HG03060 (cell line): ENCODE results near the gene ILK.

ENCODE experiments used
- ATAC-seq: cut with Tn5 transposase; IDR thresholded peaks from one replicate; pipeline ENCODE4 v1.9.1; 2021; ENCODE audit warnings: low read depth, moderate number of reproducible peaks; ENCODE audit not compliant: unreplicated experiment

ILK gene

DNA sequence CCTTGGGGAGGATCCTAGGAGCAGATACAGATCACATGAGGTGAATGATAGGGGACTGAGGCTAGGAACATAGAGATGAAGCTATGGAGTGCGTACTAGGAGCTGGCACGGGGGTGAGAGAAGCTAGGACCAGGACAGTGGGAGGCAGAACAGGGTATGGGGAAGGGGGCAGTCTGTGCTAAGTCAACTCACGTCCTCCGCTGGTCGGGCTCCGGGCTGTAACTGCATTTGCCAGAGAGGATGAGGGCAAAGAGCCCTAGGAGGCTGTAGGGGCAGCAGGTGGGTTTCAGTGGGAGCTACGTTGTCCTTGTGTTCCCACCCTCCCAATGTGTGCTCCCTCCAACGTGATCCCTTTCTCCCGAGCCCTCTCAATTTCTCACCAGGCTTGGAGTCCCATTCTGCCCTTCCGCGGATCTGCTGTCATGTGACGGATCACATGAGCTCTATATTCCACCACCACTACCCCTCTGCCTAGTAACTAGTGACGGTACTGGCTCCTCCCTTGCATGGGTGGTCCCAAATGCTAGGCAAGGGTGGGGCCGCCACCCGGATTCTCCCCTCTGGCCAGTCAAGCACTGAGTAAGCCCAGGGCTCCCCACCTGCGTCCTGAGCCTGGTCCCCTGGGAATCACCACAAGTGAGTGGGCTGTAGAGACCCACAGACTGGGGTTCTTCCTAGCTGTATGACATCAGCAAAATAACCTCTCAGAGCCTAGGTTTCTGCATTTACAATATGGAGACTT, 15.6 kb downstream of the ILK start, which contains the start of gene TPP1:
TSS of gene TPP1 (minus strand) at position 419 of the 742 bp plus-strand sequence. CDS start at position 397, 22 bp downstream.
- peak; percentile 95 for ATAC-seq

DNA sequence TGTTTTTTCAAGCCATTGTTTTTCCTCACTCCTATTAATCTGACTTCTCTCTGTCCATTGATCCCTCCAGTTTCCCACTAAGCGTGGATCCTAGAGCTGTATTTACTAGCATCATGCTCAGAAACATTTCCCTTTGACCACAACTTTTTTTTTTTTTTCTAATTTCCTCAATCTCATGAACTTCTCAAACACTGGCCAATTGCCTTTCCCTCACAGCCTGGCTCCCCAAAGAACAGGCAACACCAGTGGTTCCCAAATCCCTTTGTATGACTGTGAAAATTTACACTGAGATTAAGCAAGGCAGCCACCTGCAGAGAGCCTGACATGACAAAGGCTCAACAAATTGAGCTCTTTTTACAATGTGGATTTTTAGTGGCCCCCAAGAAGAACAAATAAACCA, 17.1 kb downstream of the ILK start:
- ATAC-seq = no peak

DNA sequence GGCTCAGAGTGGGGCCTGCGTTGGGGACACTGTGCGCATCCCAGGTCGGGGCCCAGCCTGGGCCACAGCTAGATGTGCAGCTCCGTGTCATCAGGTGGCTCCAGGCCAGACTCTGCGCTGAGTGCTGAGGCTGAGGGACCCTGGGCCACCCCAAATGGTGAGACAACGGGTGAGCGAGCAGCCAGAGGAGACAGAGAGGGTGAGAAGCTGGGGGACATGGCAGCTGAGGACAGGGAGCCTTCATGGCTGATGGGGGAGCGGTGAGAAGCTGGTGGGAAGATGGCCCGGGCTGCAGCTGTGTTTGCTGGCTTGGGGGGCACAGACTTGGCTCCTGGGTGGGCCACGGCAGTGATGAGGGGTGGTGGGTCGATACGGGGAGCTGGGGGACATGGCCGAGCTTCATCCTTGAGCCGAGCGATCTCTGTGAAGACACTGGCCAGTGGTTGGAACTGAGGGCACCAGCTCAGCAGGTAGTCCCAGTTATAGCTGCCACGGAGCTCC, 18.2 kb downstream of the ILK start:
- no peak for ATAC-seq

DNA sequence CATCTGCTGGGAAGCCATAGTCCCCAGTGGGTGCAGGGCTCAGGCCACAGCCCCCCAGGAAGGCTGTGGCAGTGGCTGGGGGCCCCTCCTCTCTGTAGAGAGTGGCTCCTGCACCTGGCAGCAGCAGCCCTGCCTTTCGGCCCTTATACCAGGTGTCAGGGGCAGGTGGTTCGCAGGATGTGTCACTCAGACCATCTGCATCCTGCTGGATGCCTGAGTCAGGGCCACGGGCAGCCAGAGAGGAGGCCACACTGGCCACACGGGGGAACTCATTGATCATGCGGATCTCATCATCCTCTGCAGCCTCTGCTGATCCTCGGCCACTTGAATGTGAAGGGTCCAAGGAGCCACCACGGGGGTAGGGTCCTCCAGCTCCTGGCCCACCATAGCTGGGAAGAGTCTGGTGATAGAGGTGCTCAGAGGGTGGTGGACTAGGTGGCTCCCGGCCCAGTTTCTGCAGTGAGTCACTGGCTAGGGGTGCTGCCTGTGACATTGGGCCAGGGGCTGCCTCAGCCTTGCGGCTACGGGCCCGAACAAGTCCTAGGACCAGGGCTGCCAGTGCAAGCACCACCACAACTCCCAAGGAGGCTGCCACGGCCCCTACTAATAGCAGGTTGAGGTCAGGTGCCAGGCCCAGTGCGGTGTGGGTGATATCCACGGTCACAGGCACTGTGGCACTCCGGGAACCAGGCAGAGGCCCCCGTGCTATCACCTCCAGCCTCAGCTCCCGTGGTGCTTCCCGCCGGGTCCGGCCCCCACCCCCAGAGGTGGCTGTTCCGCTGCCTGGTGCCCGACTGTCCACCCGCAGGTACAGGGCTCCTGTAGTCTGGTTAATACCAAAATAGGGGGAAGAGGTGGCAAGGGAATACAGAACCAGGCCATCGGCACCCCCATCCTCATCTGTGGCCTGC, 18.9 kb downstream of the ILK start:
- ATAC-seq = no peak

DNA sequence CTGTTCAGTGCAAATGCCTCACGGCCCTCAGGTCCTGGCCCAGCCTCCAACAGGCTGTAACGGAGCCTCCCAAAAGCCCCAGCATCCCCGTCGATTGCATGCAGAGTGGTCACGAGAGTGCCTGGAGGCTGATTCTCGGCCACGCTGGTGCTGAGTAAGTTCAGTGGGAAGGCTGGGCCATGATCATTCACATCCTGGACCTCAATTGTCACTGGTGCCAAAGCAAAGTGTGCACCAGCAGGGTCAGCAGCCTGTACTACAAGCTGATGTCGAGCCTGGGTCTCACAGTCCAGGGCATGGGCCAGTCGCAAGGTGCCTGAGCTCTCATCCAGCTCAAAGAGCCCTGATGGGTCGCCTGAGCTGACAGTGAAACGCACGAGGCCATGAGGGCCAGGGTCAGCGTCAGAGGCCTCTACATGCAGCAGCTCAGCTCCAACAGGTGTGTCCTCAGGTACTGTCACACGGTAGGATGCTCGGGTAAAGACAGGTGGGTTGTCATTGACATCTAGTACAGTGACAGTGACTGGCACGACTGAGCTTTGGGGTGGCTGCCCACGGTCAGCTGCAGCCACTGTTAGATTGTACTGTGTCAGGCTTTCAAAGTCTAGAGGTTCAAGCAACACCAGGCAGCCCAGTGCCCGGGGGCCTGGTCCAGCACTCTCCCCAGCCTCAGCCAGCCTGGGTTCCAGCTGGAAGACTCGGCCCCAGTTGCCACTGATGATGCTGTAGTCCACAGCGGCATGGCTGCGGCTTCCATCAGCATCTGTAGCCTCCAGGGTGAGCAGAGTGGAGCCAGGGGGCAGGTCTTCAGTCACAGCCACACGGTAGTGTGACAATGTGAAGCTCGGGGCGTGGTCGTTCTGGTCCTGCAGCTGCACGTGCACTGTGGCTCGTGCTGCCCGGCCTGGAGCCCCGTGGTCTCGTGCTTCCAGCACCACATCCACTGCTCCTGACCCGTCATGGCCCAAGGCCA, 20.1 kb downstream of the ILK start:
- no peak for ATAC-seq

DNA sequence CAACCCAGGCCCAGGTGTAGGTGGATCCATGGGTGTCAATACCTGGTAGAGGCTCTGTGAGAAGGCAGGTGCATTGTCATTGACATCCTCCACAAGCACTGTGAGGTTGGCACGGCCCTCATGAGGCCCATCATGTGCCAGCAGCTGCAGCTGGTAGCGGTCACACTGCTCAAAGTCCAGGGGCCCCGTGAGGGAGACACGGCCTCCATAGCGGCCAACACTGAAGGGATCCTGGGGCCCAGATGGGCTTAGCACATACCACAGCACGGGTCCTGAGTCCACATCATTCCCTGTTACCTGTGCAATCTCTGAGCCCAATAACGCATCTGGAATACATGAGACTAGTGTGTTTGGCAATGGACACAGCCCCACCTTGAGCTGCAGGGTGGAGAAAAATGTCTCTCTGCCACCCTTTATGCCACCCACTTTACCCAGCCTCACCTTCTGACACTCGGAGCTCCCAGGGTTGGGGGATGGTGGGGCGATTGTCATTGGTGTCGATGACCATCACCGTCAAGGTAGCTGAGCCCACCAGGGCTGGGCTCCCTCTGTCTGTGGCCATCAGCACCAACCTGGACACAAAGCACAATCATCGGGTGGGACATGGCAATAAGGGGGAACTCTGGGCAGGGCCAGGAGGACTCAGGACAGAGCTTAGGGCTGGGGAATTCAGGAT, 21.7 kb downstream of the ILK start:
- no peak for ATAC-seq

GRCh38 chr11:6625832-6626420, 22.4 kb downstream of the ILK start:
- ATAC-seq = no peak

GRCh38 chr11:6626971-6627761, 23.6 kb downstream of the ILK start:
- ATAC-seq = no peak

GRCh38 chr11:6627762-6628241, 24.2 kb downstream of the ILK start:
- ATAC-seq = no peak

DNA sequence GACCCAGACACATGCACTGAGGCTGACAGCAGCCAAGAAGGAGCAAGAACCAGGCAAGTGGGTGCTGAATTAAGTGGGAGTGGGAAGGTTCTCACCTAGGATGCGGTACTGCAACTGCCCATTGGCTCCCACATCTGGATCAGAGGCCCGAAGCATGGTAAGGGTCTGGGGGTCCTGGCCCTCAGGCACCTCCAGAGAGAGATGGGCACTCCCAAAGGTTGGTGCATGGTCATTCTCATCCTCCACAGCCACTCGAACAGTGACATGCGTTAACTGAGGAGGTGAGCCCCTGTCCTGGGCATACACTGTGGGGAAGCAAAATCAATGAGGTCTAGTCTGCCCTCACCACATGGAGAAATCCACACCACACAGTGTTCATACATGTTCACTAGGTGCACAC, 25.0 kb downstream of the ILK start:
- no peak for ATAC-seq

DNA sequence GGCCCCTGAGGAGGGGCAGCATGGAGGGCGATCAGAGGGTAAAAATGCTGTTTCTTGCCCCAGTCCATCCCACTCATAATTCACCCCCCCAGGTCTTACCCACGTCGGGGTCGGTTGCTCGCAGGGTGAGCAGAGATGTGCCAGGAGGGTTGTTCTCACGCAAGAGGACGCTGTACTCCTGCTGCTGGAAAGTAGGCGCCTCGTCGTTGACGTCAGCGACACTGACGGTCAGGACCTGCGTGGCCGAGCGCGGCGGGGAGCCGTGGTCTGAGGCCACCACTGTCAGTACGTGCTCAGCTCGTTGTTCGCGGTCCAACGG, 26.0 kb downstream of the ILK start:
- ATAC-seq = no peak

- no peak for ATAC-seq
These were observed 26.5 kb downstream of the ILK start for GRCh38 chr11:6629892-6630631.

DNA sequence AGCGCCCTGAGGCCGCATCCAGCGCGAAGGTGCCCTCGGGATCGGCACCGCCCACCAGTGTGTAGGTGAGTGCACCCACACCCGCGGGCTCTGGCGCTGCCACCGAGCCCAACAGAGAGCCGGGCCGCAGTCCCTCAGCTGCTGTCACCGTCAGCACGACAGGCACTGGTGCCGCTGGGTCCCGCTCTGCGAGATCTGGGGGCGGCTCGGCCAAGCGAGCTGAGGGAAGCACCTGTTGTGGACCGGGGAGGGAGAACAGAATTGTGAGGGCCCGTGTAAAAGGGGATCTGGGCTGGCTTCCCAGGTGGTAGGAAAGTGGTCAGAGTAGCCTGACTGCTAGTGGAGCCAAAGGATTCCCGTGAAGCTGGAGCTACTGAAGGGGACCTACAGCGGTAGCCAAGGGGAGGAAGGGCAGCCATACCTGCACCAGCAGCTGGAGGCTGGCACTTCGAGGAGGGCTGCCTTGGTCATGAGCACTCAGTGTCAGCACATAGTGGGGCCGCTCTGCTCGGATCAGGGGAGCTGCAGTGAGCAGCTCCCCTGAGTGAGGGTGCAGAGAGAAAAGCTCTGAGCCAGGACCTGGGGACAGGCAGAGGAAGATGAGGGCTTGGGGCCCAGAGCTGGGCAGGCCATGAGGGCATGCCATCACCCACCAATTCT, 27.2 kb downstream of the ILK start:
- ATAC-seq = no peak

- no peak for ATAC-seq
These were observed 27.9 kb downstream of the ILK start for GRCh38 chr11:6631361-6631890.

DNA sequence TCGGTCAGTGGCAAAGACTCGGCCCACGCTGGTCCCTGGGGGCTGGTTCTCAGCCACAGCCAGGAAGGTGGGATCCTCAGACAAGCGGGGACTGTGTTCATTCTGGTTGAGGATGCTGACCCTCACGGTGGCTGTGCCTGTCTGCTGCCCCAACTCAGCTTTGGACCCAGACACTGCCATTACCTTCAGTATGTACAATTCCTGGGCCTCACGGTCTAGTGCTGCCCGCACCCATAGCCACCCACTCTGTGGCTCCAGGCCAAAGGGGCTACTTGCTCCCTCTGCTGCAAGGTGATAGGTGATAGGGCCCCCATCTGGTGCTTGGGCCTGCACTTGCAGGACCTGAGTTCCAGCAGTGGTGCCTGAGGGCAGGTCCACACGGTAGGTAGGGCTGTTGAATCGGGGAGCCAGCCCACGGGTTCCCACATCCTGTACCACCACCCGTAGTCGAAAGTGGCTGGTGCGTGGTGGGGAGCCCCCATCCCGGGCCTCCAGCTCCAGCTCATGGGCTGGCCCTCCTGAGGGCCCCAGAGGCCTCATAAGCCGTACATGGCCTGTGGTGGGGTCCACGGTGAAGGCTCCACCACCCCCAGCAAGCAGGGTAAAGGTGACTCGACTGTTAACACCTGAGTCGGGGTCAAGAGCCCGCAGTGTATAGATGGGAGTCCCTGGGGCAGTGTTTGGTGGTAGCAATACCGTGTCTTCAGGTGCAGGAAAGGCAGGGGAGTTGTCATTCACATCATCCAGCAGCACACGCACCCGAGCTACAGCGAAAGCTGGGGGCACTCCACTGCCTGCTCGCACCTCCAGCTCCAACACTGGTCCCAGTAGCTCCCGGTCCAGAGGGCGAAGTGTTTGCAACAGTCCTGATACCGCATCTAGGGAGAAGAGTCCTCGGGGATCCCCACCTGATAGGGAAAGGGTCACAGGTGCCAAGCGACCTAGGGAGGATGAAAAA, 28.8 kb downstream of the ILK start:
- no peak for ATAC-seq
